ENCODE measurements around the gene CYB5R3.

CYB5R3 gene

DNA sequence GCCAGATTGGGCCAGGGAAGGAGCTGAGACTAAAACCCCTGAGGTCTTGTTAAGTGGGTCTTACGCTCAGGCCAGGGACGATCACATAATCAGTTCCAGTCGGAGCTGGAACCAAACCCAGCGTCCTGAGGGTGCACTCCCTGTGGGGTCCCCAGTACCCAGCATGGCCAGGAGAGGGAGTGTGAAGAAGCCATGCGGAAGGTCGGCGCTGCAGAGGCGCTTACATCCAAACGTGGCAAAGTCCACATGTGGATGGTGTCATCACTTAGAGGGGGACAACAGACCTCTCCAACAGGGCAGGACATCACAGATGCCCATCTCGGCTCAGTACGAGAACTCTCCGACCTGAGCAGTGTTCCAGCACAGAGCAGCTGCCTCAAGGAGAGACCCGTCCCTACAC, 17.1 kb downstream of the CYB5R3 start:
- no peak for DNase-seq (ENCODE audit: low read depth, low spot score)
- Histone ChIP-seq H3K27me3 (ENCODE audit: insufficient read depth, insufficient read length) (no peaks in the 10 kb centered on the region), H3K36me3 (ENCODE audit: insufficient read depth, insufficient read length, low read length) (peaks cover 69% of the 10 kb centered on the region), H3K9me3 (ENCODE audit: insufficient read depth, low read length) (no peaks in the 10 kb centered on the region), H3K4me3 (ENCODE audit: insufficient read length, low read depth) (no peak overlapping the region), H3K4me1 (ENCODE audit: insufficient read depth, insufficient read length) (no peaks in the 10 kb centered on the region), H3K9ac (ENCODE audit: insufficient read length, low read depth) (no peak overlapping the region)
- TF ChIP-seq YY1 (IDR thresholded peaks at IDR 0.05; ENCODE audit: insufficient read depth, insufficient read length) (no peak), SUZ12 (IDR thresholded peaks at IDR 0.05; ENCODE audit: extremely low read depth, insufficient read depth, insufficient read length) (no peak), ZNF274 (IDR thresholded peaks at IDR 0.05; ENCODE audit: low read depth, low read length) (no peak)

DNA sequence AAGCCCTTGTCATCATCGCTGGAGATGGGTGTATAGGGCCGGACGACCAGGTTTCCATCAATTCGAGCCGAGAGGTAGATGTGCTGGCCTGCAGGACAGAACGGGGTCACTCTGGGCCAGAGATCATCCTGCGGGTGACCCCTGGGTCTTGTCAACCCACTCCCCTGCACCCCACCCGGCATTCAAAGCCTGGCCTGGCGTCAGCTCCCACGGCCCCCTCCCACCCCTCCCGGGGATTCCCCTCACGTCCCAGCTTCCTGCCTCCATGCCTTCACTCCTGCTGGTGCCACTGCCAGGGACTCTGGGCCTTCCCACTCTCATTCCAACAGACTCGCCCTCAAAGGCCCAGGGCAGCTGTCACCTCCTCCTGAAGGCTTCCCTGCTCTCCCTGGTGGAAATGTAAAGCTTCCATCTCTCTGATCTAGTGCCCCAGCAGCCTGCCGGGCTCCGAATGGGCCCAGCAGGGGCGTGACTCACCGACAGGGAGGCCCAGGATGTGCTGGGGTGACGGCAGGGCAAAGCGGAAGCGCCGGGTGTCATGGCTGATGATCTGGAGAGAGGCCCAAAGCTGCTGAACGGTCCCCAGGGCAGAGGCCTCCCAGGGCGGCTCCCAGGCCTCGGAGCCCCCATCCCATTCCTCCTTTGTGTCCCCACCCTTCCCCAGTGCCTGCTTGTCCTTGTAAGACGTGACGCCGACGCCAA, 18.1 kb downstream of the CYB5R3 start:
- TF ChIP-seq SUZ12 (IDR thresholded peaks at IDR 0.05; ENCODE audit: extremely low read depth, insufficient read depth, insufficient read length) (no peak), YY1 (IDR thresholded peaks at IDR 0.05; ENCODE audit: insufficient read depth, insufficient read length) (no peak), ZNF274 (IDR thresholded peaks at IDR 0.05; ENCODE audit: low read depth, low read length) (no peak)
- H3K9me3 ChIP-seq (ENCODE audit: insufficient read depth, low read length), result no peaks in the 10 kb centered on the region
- peaks cover 74% of the 10 kb centered on the region for H3K36me3 ChIP-seq (ENCODE audit: insufficient read depth, insufficient read length, low read length)
- H3K4me3 ChIP-seq (ENCODE audit: insufficient read length, low read depth), result no peak overlapping the region
- no peak overlapping the region for H3K9ac ChIP-seq (ENCODE audit: insufficient read length, low read depth)
- DNase-seq (ENCODE audit: low read depth, low spot score), result no peak
- H3K27me3 ChIP-seq (ENCODE audit: insufficient read depth, insufficient read length), result no peaks in the 10 kb centered on the region
- H3K4me1 ChIP-seq (ENCODE audit: insufficient read depth, insufficient read length), result no peaks in the 10 kb centered on the region

DNA sequence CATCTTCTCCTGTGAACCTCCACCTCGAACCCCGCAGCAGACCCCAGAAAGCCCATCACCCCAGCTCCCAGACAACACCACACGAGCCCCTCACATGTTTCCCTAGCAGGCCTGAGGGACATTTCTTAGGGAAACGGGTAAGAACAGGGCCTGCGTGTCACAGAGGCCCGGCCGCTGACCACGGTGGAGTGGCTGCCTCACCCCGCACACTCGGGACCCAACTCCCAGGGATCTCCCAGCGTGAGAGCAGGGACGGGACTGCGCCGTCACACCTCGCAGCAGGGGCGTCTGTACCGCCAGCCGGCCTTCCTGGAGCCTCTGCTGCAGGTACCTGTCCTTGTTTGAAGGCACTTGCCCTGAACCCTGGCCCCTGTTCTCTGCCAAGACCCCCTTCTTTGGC, 19.0 kb downstream of the CYB5R3 start:
- no peaks in the 10 kb centered on the region for H3K4me1 ChIP-seq (ENCODE audit: insufficient read depth, insufficient read length)
- no peaks in the 10 kb centered on the region for H3K27me3 ChIP-seq (ENCODE audit: insufficient read depth, insufficient read length)
- H3K9me3 ChIP-seq (ENCODE audit: insufficient read depth, low read length), result no peaks in the 10 kb centered on the region
- H3K36me3 ChIP-seq (ENCODE audit: insufficient read depth, insufficient read length, low read length), result peaks cover 79% of the 10 kb centered on the region
- H3K9ac ChIP-seq (ENCODE audit: insufficient read length, low read depth), result no peak overlapping the region
- TF ChIP-seq SUZ12 (IDR thresholded peaks at IDR 0.05; ENCODE audit: extremely low read depth, insufficient read depth, insufficient read length) (no peak), YY1 (IDR thresholded peaks at IDR 0.05; ENCODE audit: insufficient read depth, insufficient read length) (no peak), ZNF274 (IDR thresholded peaks at IDR 0.05; ENCODE audit: low read depth, low read length) (no peak)
- DNase-seq (ENCODE audit: low read depth, low spot score), result no peak
- H3K4me3 ChIP-seq (ENCODE audit: insufficient read length, low read depth), result no peak overlapping the region

DNA sequence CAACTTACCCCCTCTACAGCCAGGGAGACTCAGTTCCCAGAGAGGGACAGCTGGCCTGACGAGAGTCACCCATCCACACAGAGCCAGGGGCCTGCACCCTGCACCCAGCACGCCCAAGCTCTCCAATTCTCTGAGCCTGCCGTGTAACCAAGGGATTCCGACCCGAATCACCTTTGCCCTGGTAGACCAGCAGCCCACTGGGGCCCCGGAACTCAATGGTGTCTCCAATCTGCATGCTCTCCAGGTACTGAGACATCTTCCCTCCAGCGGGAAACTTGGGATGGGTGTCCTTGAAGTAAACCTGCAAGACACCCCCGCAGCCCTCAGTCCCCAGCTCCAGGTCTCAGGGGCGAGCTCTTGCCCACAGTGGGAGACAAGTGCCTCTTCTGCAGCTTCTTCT, 21.2 kb downstream of the CYB5R3 start:
- DNase-seq (ENCODE audit: low read depth, low spot score), result no peak
- Histone ChIP-seq H3K4me3 (ENCODE audit: insufficient read length, low read depth) (no peak overlapping the region), H3K36me3 (ENCODE audit: insufficient read depth, insufficient read length, low read length) (peaks cover 87% of the 10 kb centered on the region), H3K27me3 (ENCODE audit: insufficient read depth, insufficient read length) (no peaks in the 10 kb centered on the region), H3K4me1 (ENCODE audit: insufficient read depth, insufficient read length) (peaks cover 3% of the 10 kb centered on the region), H3K9me3 (ENCODE audit: insufficient read depth, low read length) (no peaks in the 10 kb centered on the region), H3K9ac (ENCODE audit: insufficient read length, low read depth) (no peak overlapping the region)
- TF ChIP-seq YY1 (IDR thresholded peaks at IDR 0.05; ENCODE audit: insufficient read depth, insufficient read length), result no peak
- no peak for TF ChIP-seq ZNF274 (IDR thresholded peaks at IDR 0.05; ENCODE audit: low read depth, low read length)
- TF ChIP-seq SUZ12 (IDR thresholded peaks at IDR 0.05; ENCODE audit: extremely low read depth, insufficient read depth, insufficient read length), result no peak

DNA sequence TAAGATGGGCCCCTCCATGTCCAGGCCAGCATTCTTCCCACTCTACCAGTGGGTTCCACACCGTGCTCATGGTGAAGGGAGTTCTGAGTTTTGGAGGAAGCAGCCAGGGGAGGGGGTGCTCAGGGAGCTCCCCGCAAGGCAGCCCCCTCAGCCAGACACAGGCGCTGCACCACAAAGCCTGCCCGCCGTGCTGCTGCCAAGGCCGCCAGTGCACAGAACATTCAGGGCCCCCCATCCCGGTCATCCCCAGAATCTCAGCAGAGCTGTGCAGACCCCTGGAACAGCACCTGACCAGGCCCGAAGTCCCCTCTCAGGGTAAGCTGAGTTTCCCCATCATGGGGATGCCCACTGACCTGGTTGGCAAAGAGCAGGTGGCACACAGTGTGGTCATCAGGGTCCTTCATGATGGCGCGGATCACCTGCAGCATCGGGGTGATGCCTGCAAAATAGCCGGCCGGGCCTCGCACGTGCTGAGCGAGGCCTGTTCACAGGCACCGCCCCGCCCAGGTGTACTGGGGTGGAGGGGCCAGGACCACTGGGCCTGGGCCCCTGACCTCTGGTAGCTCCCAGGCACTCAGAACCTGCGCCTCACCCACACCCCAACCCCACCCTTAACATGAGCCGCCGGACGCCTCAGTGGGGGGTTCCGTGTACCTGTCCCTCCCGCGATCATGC, 22.1 kb downstream of the CYB5R3 start:
- H3K4me3 ChIP-seq (ENCODE audit: insufficient read length, low read depth), result no peak overlapping the region
- no peaks in the 10 kb centered on the region for H3K27me3 ChIP-seq (ENCODE audit: insufficient read depth, insufficient read length)
- TF ChIP-seq SUZ12 (IDR thresholded peaks at IDR 0.05; ENCODE audit: extremely low read depth, insufficient read depth, insufficient read length) (no peak), ZNF274 (IDR thresholded peaks at IDR 0.05; ENCODE audit: low read depth, low read length) (no peak), YY1 (IDR thresholded peaks at IDR 0.05; ENCODE audit: insufficient read depth, insufficient read length) (no peak)
- peaks cover 3% of the 10 kb centered on the region for H3K4me1 ChIP-seq (ENCODE audit: insufficient read depth, insufficient read length)
- peaks cover 87% of the 10 kb centered on the region for H3K36me3 ChIP-seq (ENCODE audit: insufficient read depth, insufficient read length, low read length)
- DNase-seq (ENCODE audit: low read depth, low spot score), result no peak
- H3K9me3 ChIP-seq (ENCODE audit: insufficient read depth, low read length), result no peaks in the 10 kb centered on the region
- H3K9ac ChIP-seq (ENCODE audit: insufficient read length, low read depth), result no peak overlapping the region

DNA sequence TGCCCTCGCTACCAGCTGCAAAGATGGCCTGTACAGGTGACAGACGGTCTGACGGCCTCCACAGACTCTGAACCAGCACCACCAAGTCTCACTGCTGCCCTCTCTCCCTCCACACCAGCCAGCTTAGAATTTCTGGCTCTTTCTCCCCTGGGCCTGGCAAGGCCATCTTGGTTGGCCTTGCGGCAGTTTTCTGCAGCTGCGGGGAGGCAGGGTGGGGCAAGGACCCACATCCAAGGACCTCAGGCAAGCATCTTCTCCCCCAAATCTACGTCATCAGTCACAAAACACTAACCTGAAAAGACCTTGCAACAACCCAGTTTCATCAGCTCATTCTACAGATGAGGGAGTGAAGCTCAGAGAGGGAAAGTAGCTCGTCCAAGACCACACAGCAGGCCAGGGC, 22.8 kb downstream of the CYB5R3 start:
- H3K9ac ChIP-seq (ENCODE audit: insufficient read length, low read depth), result no peak overlapping the region
- no peaks in the 10 kb centered on the region for H3K9me3 ChIP-seq (ENCODE audit: insufficient read depth, low read length)
- H3K4me3 ChIP-seq (ENCODE audit: insufficient read length, low read depth), result no peak overlapping the region
- peaks cover 81% of the 10 kb centered on the region for H3K36me3 ChIP-seq (ENCODE audit: insufficient read depth, insufficient read length, low read length)
- TF ChIP-seq SUZ12 (IDR thresholded peaks at IDR 0.05; ENCODE audit: extremely low read depth, insufficient read depth, insufficient read length), result no peak
- TF ChIP-seq YY1 (IDR thresholded peaks at IDR 0.05; ENCODE audit: insufficient read depth, insufficient read length), result no peak
- no peak for TF ChIP-seq ZNF274 (IDR thresholded peaks at IDR 0.05; ENCODE audit: low read depth, low read length)
- peaks cover 3% of the 10 kb centered on the region for H3K4me1 ChIP-seq (ENCODE audit: insufficient read depth, insufficient read length)
- no peaks in the 10 kb centered on the region for H3K27me3 ChIP-seq (ENCODE audit: insufficient read depth, insufficient read length)
- no peak for DNase-seq (ENCODE audit: low read depth, low spot score)

DNA sequence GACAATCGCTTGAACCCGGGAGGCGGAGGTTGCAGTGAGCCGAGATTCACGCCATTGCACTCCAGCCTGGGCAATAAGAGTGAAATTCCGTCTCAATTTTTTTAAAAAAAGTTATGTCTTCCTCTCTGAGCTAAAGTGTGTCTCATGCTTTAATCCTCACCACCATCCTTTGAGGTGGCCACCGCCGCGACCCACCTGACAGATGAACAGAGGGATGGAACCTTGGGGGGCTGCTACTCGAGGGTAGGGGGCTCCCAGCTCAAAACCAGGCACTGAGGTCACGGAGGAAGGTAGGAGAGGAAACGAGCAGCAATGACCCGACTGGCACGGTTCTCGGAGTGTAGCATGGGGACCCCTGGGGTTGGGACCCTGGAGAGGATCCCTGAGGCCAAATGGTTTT, 23.8 kb downstream of the CYB5R3 start:
- H3K9ac ChIP-seq (ENCODE audit: insufficient read length, low read depth), result no peak overlapping the region
- DNase-seq (ENCODE audit: low read depth, low spot score), result no peak
- peaks cover 74% of the 10 kb centered on the region for H3K36me3 ChIP-seq (ENCODE audit: insufficient read depth, insufficient read length, low read length)
- TF ChIP-seq YY1 (IDR thresholded peaks at IDR 0.05; ENCODE audit: insufficient read depth, insufficient read length), result no peak
- no peaks in the 10 kb centered on the region for H3K9me3 ChIP-seq (ENCODE audit: insufficient read depth, low read length)
- peaks cover 3% of the 10 kb centered on the region for H3K4me1 ChIP-seq (ENCODE audit: insufficient read depth, insufficient read length)
- H3K27me3 ChIP-seq (ENCODE audit: insufficient read depth, insufficient read length), result no peaks in the 10 kb centered on the region
- no peak overlapping the region for H3K4me3 ChIP-seq (ENCODE audit: insufficient read length, low read depth)

Measured in NT2/D1 (cell line).